Gastroesophageal sphincter (tissue), 4 donors: Measurements from ENCODE around the gene EEF1AKMT4. TPM values are rescaled to one million over a fixed set of nuclear protein-coding genes. Genes with fewer than 3 reads are reported as not detected.

Source experiments
- ATAC-seq: fragments of 150-250 bp; one replicate; pipeline ENCODE4 v1.9.1; 2016; ENCODE audit warnings: mild to moderate bottlenecking, moderate library complexity
- H3K27ac ChIP-seq, 4 donors: fragments of 200-600 bp; sonication (generic) in 3 of 4; 1 replicate in 3 of 4; 2 replicates in 1 of 4; pipeline ENCODE4 v1.5.1; 2016 to 2019
- H3K27me3 ChIP-seq: fragments of 200-600 bp; sonication (generic); one replicate; pipeline ENCODE4 v1.5.1; 2019
- H3K36me3 ChIP-seq, 2 donors: fragments of 200-600 bp; sonication (generic); one replicate each; pipeline ENCODE4 v1.5.1; 2019; ENCODE audit warnings: control low read depth in 1 of 2
- H3K4me1 ChIP-seq, 3 donors: fragments of 200-600 bp; sonication (generic); 1 replicate in 2 of 3; 2 replicates in 1 of 3; pipeline ENCODE4 v1.5.1; 2016 to 2019; ENCODE audit warnings: control low read depth in 2 of 3
- H3K4me3 ChIP-seq, 2 donors: fragments of 200-600 bp; sonication (generic); one replicate each; pipeline ENCODE4 v1.5.1; 2019; ENCODE audit warnings: mild to moderate bottlenecking in 1 of 2, moderate library complexity in 1 of 2
- H3K9me3 ChIP-seq, 3 donors: fragments of 200-600 bp; sonication (generic); one replicate each; pipeline ENCODE4 v1.5.1; 2017 to 2019; ENCODE audit warnings: control low read depth in 2 of 3
- EP300 ChIP-seq: sonication (generic); formaldehyde crosslinking; IDR thresholded peaks from one replicate; pipeline ENCODE4 v1.6.1; 2017; ENCODE audit warnings: antibody characterized with exemption, mild to moderate bottlenecking
- POLR2A ChIP-seq, 2 donors: fragments of 450-650 bp; IDR thresholded peaks; one replicate each; pipeline ENCODE4 v1.6.1; 2017; ENCODE audit warnings: antibody characterized with exemption in 2 of 2, mild to moderate bottlenecking in 2 of 2, moderate library complexity in 1 of 2
- POLR2AphosphoS5 ChIP-seq: sonication (generic); formaldehyde crosslinking; IDR thresholded peaks from one replicate; pipeline ENCODE4 v1.6.1; 2017; ENCODE audit warnings: antibody characterized with exemption
- WGBS, 2 donors: methylation state at CpG; one replicate each; pipeline ENCODE4 v1.1.5; 2018; ENCODE audit warnings: low coverage in 1 of 2; 5-methylcytosine and 5-hydroxymethylcytosine counted together
- total RNA-seq, 4 donors: library from RNA; depleted of rRNA; stranded (reverse); fragments of >200 nt; gene quantifications; one replicate each; pipeline ENCODE4 v1.1.0, GENCODE V29; 2016
- TF ChIP-seq, protein P1 (sequence below), 4 experiments: fragments of 200-600 bp in 2 of 4; fragments of 450-650 bp in 2 of 4; sonication (generic) in 1 of 4; IDR thresholded peaks; one replicate each; pipeline ENCODE4 v1.5.1; 2017 to 2019; ENCODE audit warnings: antibody characterized with exemption in 4 of 4, mild to moderate bottlenecking in 2 of 4, moderate library complexity in 2 of 4

Gene EEF1AKMT4
- total RNA-seq, 4 donors from 2014 or later, result 1.4 to 3.8 (median 2.2) TPM

DNA sequence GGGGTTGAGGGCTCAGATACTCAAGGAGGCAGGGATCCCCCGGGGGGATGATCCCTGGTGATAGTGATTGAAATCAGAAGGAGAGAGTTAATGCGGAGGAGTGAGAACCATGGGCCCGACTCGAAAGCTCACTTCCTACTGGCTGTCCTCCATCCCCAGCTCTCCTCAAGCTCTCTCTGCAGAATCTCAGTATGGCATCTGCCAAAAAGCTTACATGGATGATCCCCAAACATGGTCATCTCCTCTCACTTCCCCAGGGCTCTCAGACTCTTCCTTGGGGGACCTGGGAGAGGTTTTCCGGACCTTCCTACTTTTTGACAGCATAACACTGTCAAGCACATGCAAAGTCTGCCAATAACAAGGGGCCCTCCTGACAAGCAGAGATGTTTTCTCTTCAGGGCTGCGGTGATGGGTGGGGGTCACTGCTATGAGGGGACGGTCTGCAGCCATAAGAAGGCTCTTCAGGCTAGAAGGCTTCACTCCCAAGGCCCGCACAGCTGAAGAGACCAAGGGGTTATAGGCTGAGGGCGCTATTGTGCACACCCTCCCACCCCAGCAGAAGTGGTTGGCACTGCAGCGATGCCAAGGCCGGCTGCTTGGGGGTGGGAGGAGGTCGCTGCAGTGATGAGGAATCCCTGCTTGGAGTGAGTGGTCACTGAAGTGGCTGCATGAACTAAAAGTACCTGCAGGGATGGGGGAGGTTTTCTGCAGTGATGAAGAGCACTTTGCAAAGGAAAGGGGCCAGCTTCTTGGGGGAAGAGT lies 20.9 kb upstream of the EEF1AKMT4 start:
- Histone ChIP-seq H3K9me3 (no peaks in the 10 kb centered on the region), H3K4me3 (peak overlapping the region in 1 of 2 donors; percentile 60), H3K36me3 (no peaks in the 10 kb centered on the region), H3K27ac (no peak overlapping the region), H3K4me1 (peaks cover 0 to 29% (median 23%) of the 10 kb centered on the region in 3 donors), H3K27me3 (peaks cover 90% of the 10 kb centered on the region)
- WGBS, 2 donors, result 18% methylated on average over 10 of the region's 12 CpGs; no CpG with 5 or more reads in 1 of the 2 donors
- TF ChIP-seq POLR2AphosphoS5 (no peak), EP300 (no peak), POLR2A (IDR thresholded peaks at IDR 0.05) (no peak)
- TF ChIP-seq, protein P1, sequence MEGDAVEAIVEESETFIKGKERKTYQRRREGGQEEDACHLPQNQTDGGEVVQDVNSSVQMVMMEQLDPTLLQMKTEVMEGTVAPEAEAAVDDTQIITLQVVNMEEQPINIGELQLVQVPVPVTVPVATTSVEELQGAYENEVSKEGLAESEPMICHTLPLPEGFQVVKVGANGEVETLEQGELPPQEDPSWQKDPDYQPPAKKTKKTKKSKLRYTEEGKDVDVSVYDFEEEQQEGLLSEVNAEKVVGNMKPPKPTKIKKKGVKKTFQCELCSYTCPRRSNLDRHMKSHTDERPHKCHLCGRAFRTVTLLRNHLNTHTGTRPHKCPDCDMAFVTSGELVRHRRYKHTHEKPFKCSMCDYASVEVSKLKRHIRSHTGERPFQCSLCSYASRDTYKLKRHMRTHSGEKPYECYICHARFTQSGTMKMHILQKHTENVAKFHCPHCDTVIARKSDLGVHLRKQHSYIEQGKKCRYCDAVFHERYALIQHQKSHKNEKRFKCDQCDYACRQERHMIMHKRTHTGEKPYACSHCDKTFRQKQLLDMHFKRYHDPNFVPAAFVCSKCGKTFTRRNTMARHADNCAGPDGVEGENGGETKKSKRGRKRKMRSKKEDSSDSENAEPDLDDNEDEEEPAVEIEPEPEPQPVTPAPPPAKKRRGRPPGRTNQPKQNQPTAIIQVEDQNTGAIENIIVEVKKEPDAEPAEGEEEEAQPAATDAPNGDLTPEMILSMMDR (IDR thresholded peaks at IDR 0.05), result no peak
- ATAC-seq, result no peak

DNA sequence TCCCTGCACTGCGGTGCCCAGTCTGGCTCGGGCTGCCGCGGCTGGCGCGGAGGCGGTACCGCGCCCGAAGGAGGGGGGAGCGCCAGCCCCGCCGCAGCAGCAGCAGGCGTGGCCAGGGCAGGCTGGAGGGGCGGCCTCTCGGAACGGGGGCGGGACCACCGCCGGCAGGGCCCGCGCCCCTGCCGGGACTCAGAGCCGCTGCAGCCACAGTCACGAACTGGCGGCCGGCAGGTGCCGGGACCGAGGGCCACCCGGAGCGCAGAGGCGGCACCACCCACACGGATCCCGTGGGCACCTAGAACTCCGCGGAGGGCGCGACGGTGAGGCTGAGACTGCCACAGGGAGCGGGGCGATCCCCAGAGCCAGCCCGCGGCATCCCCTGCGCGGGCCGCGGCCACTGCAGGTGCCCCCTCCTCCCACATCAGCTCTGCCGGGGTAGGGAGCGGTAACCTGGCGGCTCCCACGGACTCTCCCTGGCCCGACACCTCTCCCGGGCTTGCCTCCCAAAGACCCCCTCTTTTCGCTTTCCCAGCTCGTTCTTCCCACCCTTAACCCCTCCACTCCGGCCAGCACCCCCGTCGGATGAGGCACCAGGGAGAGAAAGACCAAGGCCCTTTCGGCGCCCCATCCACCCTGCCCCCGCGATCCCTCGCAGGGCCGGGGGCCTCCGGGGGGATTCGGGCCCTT lies 19.9 kb upstream of the EEF1AKMT4 start, which contains the start of gene VWA5B2:
VWA5B2 (plus strand) TSS at position 192 of the 687 bp plus-strand sequence. CDS start 944 bp downstream, outside the sequence.
- TF ChIP-seq, protein P1 (IDR thresholded peaks at IDR 0.05), result peak in 3 of 4 experiments; percentile 30 to 49 (median 38)
- TF ChIP-seq EP300, result no peak
- peaks cover 0 to 29% (median 23%) of the 10 kb centered on the region in 3 donors for H3K4me1 ChIP-seq
- H3K27me3 ChIP-seq, result peaks cover 100% of the 10 kb centered on the region
- no peaks in the 10 kb centered on the region for H3K9me3 ChIP-seq
- H3K27ac ChIP-seq, result no peak within 1 kb of the TSS
- peak; percentile 93 for ATAC-seq
- peak within 1 kb of the TSS; percentile 16 to 60 for H3K4me3 ChIP-seq
- no CpG with 5 or more reads among the region's 66 CpGs for whole genome bisulfite sequencing, 2 donors
- H3K36me3 ChIP-seq, result no peaks in the 10 kb centered on the region

DNA sequence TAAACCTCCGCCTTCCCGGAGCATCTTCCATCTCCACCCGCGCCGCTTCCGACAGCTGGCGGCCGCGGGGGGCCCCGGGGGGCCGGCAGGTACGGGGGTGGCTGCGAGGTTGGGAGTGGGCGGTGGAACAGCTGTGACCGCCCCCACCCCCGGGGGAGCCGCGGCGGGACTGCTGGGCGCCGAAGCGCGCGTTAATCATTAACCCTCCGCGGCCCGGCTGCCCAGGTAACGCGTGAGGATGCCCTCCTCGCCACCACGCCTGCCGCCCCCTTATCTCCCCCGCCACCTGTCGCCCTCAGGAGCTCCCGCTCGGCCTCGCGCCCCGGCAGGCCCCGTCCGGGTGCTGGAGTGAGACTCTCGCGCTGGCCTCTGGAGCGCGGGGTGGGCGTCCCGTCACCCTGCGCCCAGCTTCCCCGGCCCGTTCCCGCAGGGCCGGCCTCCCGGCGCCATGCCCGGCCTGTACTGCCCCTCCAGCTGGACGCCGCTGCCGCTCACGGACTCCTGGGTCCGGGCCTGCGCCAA lies 19.3 kb upstream of the EEF1AKMT4 start:
- Histone ChIP-seq H3K4me3 (peak overlapping the region in 1 of 2 donors; percentile 60), H3K27me3 (peaks cover 100% of the 10 kb centered on the region), H3K36me3 (no peaks in the 10 kb centered on the region), H3K4me1 (peaks cover 0 to 29% (median 23%) of the 10 kb centered on the region in 3 donors), H3K27ac (no peak overlapping the region), H3K9me3 (no peaks in the 10 kb centered on the region)
- ATAC-seq, result no peak
- 0% methylated on average over 5 of the region's 61 CpGs; no CpG with 5 or more reads in 1 of the 2 donors for WGBS, 2 donors
- TF ChIP-seq, protein P1 (IDR thresholded peaks at IDR 0.05), result no peak
- TF ChIP-seq POLR2A (IDR thresholded peaks at IDR 0.05), result no peak
- TF ChIP-seq EP300, result no peak
- no peak for TF ChIP-seq POLR2AphosphoS5

DNA sequence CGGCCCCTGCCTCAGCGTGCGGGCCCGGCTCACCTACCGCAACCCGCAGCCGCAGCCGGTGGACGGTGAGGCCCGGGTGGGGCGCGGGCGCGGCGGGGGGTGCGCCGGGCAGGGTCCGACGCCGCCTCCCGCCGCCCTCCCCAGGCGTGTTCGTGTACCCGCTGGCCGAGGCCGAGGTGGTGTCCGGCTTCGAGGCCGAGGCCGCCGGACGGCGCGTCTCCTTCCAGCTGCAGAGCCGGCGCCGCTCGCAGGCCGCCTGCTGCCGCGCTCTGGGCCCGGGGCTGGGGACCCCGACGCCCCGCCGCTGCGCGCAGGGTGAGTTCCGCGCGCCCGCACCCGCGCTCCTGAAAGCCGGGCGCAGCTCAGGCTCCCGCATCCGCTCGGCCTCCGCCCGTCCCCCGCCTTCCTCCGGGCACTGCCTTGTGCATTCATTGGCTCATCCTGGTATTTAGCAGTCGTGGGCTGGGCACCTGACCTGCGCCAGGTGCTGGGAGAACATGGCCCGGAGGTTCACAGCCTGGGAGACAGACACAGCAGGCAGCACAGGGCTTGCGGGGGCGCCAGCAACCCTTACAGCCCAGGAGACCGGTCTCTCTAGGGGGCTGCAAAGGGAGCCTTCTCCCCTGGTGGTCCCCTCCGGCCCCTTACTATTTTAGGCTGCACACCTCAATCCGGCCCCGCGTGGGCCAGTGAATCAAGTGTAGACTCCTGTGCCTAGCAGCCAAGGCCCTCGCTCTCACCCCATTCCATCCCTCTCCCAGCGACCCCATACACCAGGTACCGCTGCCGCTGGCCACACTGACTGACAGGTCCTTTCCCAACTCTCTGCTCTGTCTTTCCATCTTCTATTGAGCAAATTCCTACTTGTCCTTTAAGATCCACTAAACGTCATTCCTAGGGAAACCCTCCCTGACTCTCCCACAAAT lies 18.6 kb upstream of the EEF1AKMT4 start:
- ATAC-seq, result no peak
- TF ChIP-seq POLR2A (IDR thresholded peaks at IDR 0.05), result no peak
- H3K27me3 ChIP-seq, result peaks cover 97% of the 10 kb centered on the region

More for the DNA sequence above, 18.6 kb upstream of the EEF1AKMT4 start:
- peaks cover 0 to 29% (median 23%) of the 10 kb centered on the region in 3 donors for H3K4me1 ChIP-seq
- no peaks in the 10 kb centered on the region for H3K36me3 ChIP-seq
- H3K9me3 ChIP-seq, result no peaks in the 10 kb centered on the region
- 26 to 51% methylated on average over 5 of the region's 79 CpGs for WGBS, 2 donors
- no peak overlapping the region for H3K27ac ChIP-seq
- H3K4me3 ChIP-seq, result peak overlapping the region in 1 of 2 donors; percentile 60
